ENCODE results near the gene TIMM13.

DNA sequence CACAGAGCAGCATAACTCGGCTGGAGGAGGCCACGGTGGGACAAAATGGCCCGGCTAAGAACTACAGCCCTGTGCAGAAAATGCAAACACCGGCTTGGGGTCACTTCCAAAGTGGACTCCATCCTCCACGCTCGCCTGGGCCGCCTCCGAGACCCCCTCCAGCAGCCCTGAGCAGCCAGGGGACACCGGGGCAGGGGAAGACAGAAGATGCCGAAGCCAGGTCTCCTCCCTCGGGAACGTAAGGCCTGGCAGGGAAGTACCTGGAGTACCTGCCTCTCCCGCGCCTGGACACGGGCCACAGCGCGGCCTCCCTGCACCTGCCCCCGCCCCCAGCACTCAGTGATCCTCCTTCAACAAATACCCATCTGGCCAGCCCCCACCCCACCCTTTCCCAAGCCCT is 24.4 kb upstream of the TIMM13 start:
- no peak for TF ChIP-seq POLR2A (IDR thresholded peaks at IDR 0.05; ENCODE audit: low read depth, low read length)
- no peak for TF ChIP-seq POLR2AphosphoS5 (IDR thresholded peaks at IDR 0.05; ENCODE audit: low read depth, low read length)

All from GM12892 (cell line).